ENCODE data around the gene PLXNA2. TPM values are rescaled to one million over a fixed set of nuclear protein-coding genes. Genes with fewer than 3 reads are reported as not detected.

The PLXNA2 gene
- total RNA-seq, 1 experiment from 2014 or later = 0.06 TPM

- no peak overlapping the region for H3K27ac ChIP-seq (ENCODE audit: low read depth, low read length, poor library complexity, severe bottlenecking)
- TF ChIP-seq, protein P1, sequence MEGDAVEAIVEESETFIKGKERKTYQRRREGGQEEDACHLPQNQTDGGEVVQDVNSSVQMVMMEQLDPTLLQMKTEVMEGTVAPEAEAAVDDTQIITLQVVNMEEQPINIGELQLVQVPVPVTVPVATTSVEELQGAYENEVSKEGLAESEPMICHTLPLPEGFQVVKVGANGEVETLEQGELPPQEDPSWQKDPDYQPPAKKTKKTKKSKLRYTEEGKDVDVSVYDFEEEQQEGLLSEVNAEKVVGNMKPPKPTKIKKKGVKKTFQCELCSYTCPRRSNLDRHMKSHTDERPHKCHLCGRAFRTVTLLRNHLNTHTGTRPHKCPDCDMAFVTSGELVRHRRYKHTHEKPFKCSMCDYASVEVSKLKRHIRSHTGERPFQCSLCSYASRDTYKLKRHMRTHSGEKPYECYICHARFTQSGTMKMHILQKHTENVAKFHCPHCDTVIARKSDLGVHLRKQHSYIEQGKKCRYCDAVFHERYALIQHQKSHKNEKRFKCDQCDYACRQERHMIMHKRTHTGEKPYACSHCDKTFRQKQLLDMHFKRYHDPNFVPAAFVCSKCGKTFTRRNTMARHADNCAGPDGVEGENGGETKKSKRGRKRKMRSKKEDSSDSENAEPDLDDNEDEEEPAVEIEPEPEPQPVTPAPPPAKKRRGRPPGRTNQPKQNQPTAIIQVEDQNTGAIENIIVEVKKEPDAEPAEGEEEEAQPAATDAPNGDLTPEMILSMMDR (conservative IDR thresholded peaks at IDR 0.05; ENCODE audit: low read depth, low read length) = no peak
- TF ChIP-seq EZH2 (IDR thresholded peaks at IDR 0.05; ENCODE audit: borderline replicate concordance, low read depth, low read length, poor library complexity, severe bottlenecking) = no peak
- no peak for DNase-seq (ENCODE audit: low spot score)
- no peak overlapping the region for H3K4me3 ChIP-seq (ENCODE audit: low read depth, low read length, poor library complexity, severe bottlenecking)
- ChIA-PET CTCF (no interaction called here), POLR2A (ENCODE audit: low non-redundant PET) (no interaction called here)
- H3K9me3 ChIP-seq (ENCODE audit: low read depth, low read length, poor library complexity, severe bottlenecking) = no peaks in the 10 kb centered on the region
- no peaks in the 10 kb centered on the region for H3K36me3 ChIP-seq (ENCODE audit: insufficient read depth, low read length, poor library complexity, severe bottlenecking)
- no peaks in the 10 kb centered on the region for H3K4me1 ChIP-seq (ENCODE audit: insufficient read depth, low read length, poor library complexity, severe bottlenecking)
- BruUV-seq (replicated peaks) = no TSS peak
- intact Hi-C loops (cut with micrococcal nuclease; ENCODE audit: unreplicated experiment) = no loop called here
- peaks cover 57% of the 10 kb centered on the region for H3K27me3 ChIP-seq (replicated peaks; ENCODE audit: insufficient read depth, low read depth, low read length, poor library complexity)
Observed at GRCh38 chr1:208061118-208061517, 183.1 kb downstream of the PLXNA2 start.

- no peak for TF ChIP-seq EZH2 (IDR thresholded peaks at IDR 0.05; ENCODE audit: borderline replicate concordance, low read depth, low read length, poor library complexity, severe bottlenecking)
- TF ChIP-seq, protein P1 (conservative IDR thresholded peaks at IDR 0.05; ENCODE audit: low read depth, low read length) = no peak
- CTCF ChIA-PET = no interaction called here
- no peak for DNase-seq (ENCODE audit: low spot score)
- Histone ChIP-seq H3K36me3 (ENCODE audit: insufficient read depth, low read length, poor library complexity, severe bottlenecking) (no peaks in the 10 kb centered on the region), H3K4me3 (ENCODE audit: low read depth, low read length, poor library complexity, severe bottlenecking) (no peak overlapping the region), H3K27ac (ENCODE audit: low read depth, low read length, poor library complexity, severe bottlenecking) (no peak overlapping the region), H3K27me3 (replicated peaks; ENCODE audit: insufficient read depth, low read depth, low read length, poor library complexity) (peaks cover 65% of the 10 kb centered on the region), H3K4me1 (ENCODE audit: insufficient read depth, low read length, poor library complexity, severe bottlenecking) (no peaks in the 10 kb centered on the region), H3K9me3 (ENCODE audit: low read depth, low read length, poor library complexity, severe bottlenecking) (no peaks in the 10 kb centered on the region)
- BruUV-seq (replicated peaks) = no TSS peak
- POLR2A ChIA-PET (ENCODE audit: low non-redundant PET) = no interaction called here
- intact Hi-C loops (cut with micrococcal nuclease; ENCODE audit: unreplicated experiment) = no loop called here
Observed at GRCh38 chr1:208060215-208060869, 183.8 kb downstream of the PLXNA2 start.

GRCh38 chr1:208059409-208060001 is 184.7 kb downstream of the PLXNA2 start:
- BruUV-seq (replicated peaks) = no TSS peak
- POLR2A ChIA-PET (ENCODE audit: low non-redundant PET) = no interaction called here
- Histone ChIP-seq H3K36me3 (ENCODE audit: insufficient read depth, low read length, poor library complexity, severe bottlenecking) (no peaks in the 10 kb centered on the region), H3K27me3 (replicated peaks; ENCODE audit: insufficient read depth, low read depth, low read length, poor library complexity) (peaks cover 73% of the 10 kb centered on the region), H3K4me1 (ENCODE audit: insufficient read depth, low read length, poor library complexity, severe bottlenecking) (no peaks in the 10 kb centered on the region), H3K27ac (ENCODE audit: low read depth, low read length, poor library complexity, severe bottlenecking) (no peak overlapping the region), H3K4me3 (ENCODE audit: low read depth, low read length, poor library complexity, severe bottlenecking) (no peak overlapping the region), H3K9me3 (ENCODE audit: low read depth, low read length, poor library complexity, severe bottlenecking) (no peaks in the 10 kb centered on the region)
- intact Hi-C loops (cut with micrococcal nuclease; ENCODE audit: unreplicated experiment) = no loop called here
- no peak for DNase-seq (ENCODE audit: low spot score)
- CTCF ChIA-PET = no interaction called here
- TF ChIP-seq EZH2 (IDR thresholded peaks at IDR 0.05; ENCODE audit: borderline replicate concordance, low read depth, low read length, poor library complexity, severe bottlenecking) = no peak

DNA sequence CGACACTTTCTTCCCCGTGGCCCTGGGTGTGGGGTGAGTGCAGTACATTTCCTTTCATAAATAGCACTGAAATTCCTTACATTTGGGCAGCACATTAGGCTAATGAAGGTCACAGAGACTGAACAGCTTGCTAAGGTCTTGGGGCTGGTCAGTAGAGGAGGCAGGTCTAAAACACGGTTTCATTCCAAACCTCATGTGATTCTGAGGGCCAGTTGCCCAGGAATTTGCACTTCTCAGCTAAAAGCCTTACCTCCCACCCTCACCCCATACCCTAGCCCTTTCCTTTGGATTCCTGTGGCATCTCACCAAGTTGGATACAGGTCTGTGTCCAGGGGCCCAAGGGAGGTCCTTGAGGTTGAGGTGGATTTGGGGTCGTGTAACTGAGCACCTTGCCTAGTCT is 185.4 kb downstream of the PLXNA2 start:
- BruUV-seq (replicated peaks) = no TSS peak
- TF ChIP-seq, protein P1 (conservative IDR thresholded peaks at IDR 0.05; ENCODE audit: low read depth, low read length) = no peak
- TF ChIP-seq EZH2 (IDR thresholded peaks at IDR 0.05; ENCODE audit: borderline replicate concordance, low read depth, low read length, poor library complexity, severe bottlenecking) = no peak
- no peak overlapping the region for H3K4me3 ChIP-seq (ENCODE audit: low read depth, low read length, poor library complexity, severe bottlenecking)
- H3K27me3 ChIP-seq (replicated peaks; ENCODE audit: insufficient read depth, low read depth, low read length, poor library complexity) = peaks cover 75% of the 10 kb centered on the region
- no peak overlapping the region for H3K27ac ChIP-seq (ENCODE audit: low read depth, low read length, poor library complexity, severe bottlenecking)
- POLR2A ChIA-PET (ENCODE audit: low non-redundant PET) = no interaction called here
- no peaks in the 10 kb centered on the region for H3K9me3 ChIP-seq (ENCODE audit: low read depth, low read length, poor library complexity, severe bottlenecking)
- DNase-seq (ENCODE audit: low spot score) = no peak
- no peaks in the 10 kb centered on the region for H3K4me1 ChIP-seq (ENCODE audit: insufficient read depth, low read length, poor library complexity, severe bottlenecking)
- intact Hi-C loops (cut with micrococcal nuclease; ENCODE audit: unreplicated experiment) = no loop called here
- H3K36me3 ChIP-seq (ENCODE audit: insufficient read depth, low read length, poor library complexity, severe bottlenecking) = no peaks in the 10 kb centered on the region
- CTCF ChIA-PET = no interaction called here
